Measurements from ENCODE around the gene C16orf95. TPM values are rescaled to one million over a fixed set of nuclear protein-coding genes. Genes with fewer than 3 reads are reported as not detected.
"Not testable (repeated sequence)": the region's sequence is repeated elsewhere in the genome, so short reads cannot be mapped to it uniquely, and the experiment has no call there.

C16orf95 gene, protein sequence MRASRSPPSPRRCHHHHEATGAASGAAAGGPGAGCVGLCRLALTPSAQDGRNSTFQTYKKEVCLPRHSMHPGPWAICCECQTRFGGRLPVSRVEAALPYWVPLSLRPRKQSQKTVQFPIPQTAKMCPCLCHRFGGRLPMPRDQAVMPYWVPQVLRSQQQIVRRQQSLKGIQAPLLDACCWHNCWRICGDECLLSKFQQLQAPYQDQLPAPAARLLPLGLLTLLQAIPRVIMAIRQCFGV
- 1 to 10 TPM; 1.1 to 3.1 TPM for total RNA-seq
- long read RNA-seq, donor 1, partial matches to known transcripts: 0 of 1 reads
- long read RNA-seq, donor 1, other reads (novel, unspliced or antisense): 0 of 1 reads
- long read RNA-seq, donor 2: 0 reads

- DNase-seq (ENCODE audit: low spot score): peak; percentile 98
- intact Hi-C loops (cut with DNase I): loop anchor here in 1 of 2 donors (10.0 kb wide), 1 partner anchor 228 kb away; no protein-coding TSS in a partner anchor
Observed at GRCh38 chr16:87316923-87317749, at the start of gene C16orf95. Gene C16orf95 (minus strand): TSS chr16:87317392. CDS start chr16:87317242, 150 bp downstream.

DNA sequence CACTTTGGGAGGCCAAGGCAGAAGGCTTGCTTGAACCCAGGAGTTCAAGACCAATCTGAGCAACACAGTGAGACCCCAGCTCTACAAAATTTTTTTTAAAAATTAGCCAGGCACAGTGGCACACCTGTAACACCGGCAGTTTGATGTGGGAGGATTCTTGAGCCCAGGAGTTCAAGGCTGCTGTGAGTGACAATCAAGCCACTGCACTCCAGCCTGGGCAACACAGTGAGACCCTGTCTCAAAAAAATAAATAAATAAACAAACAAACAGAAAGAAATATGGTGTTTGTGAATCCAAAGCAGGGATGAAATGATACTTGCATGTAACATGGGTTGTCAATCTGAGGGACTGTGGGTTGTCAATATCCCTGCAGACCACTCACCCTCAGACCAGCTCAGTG lies 49.7 kb upstream of the C16orf95 start:
- intact Hi-C loops (cut with DNase I): no loop called here
- no peak for DNase-seq (ENCODE audit: low spot score)

DNA sequence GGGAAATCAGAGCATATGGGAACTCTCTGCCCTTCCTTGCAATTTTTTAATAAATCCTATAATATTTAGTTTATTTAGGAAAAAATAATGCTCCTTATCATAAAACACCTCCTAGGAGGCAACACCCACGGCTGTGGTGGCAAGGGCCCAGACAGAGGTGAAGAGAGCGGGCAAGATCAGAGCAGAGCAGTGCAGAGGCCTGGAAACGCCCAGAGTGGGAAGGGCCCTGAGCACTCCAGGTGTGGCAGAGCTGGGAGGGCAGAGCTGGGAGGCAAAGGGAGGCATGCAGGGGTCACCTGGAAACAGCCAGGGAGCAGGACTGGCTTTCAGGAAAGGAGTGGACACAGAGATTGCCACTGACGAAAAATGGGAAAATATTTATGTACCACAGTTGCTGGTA lies 49.1 kb upstream of the C16orf95 start:
- intact Hi-C loops (cut with DNase I): no loop called here
- DNase-seq (ENCODE audit: low spot score): no peak

- DNase-seq (ENCODE audit: low spot score): no peak
- intact Hi-C loops (cut with DNase I): no loop called here
Observed at GRCh38 chr16:87365021-87365713, 48.0 kb upstream of the C16orf95 start.

DNA sequence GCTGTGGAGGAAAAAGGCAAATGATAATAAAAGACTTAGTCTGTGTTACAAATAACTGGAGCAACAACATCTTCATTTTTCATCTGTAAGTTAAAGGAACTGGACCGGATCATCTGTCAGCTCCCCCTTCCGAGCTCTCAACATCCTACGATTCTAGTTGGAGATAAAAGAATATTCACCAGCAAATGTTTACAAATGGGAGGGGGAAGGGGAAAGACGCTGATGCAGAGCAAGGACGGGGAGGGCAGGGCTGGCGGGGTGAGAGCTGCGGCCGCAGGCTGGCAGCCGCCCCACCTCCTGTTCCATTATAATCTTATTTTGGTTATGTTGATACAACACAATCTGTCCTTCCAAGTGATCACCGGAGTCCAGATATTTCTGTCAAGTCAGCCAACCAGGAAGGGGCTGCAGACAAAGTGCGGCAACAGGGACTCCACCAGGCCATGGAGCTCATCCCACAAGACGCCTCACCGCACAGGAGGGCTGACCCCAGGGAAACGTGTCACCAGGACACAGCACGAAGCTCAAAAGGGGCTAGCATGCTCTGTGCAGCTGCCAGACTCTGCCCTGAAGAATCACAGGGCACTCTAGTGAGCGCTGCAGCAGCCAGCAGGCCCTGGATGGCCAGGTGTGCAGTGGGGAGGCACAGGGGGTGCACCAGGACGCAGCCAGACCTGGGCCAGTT lies 46.7 kb upstream of the C16orf95 start:
- intact Hi-C loops (cut with DNase I): no loop called here
- no peak for DNase-seq (ENCODE audit: low spot score)

- intact Hi-C loops (cut with DNase I); DNase-seq (ENCODE audit: low spot score): not testable (repeated sequence)
Observed at GRCh38 chr16:87362828-87363559, 45.8 kb upstream of the C16orf95 start.

- DNase-seq (ENCODE audit: low spot score): no peak
- intact Hi-C loops (cut with DNase I): no loop called here
Observed at GRCh38 chr16:87361916-87362619, 44.9 kb upstream of the C16orf95 start.

DNA sequence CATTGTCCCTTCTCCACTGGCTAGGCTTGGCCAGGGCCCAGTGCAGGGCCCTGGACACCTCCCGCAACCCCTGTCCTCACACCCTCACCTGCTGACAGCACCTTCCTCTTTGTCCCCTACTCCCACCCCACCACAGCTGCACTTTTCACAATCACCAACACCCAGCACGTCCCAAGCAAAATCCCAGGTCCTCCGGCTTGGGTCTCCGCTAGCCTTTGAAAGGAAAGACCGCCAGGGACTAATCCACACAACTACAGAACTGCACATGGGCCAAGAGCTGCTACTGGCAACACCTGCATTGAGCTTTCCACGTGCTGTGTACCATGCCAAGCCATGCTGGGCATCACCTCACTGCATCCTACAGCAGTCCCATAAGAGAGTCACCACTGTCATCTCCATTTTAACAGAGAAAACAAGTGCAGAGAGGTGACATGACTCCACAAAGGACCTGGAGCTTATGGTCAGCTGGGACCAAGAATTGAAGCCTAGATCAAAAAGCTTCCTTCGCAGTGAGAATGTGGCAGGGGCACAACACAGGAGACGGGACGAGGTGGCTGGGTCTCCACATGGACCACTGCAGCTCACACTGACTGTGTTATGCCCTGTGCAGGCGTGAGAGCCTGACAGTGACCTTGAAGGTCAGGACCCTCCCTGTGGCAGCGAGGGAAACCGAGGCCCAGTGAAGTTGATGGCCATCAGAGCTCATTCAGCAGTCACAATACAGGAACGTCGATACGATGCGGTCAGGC lies 43.8 kb upstream of the C16orf95 start:
- DNase-seq (ENCODE audit: low spot score): no peak
- intact Hi-C loops (cut with DNase I): no loop called here

- intact Hi-C loops (cut with DNase I): no loop called here
- DNase-seq (ENCODE audit: low spot score): no peak
Observed at GRCh38 chr16:87359121-87359520, 41.9 kb upstream of the C16orf95 start.

DNA sequence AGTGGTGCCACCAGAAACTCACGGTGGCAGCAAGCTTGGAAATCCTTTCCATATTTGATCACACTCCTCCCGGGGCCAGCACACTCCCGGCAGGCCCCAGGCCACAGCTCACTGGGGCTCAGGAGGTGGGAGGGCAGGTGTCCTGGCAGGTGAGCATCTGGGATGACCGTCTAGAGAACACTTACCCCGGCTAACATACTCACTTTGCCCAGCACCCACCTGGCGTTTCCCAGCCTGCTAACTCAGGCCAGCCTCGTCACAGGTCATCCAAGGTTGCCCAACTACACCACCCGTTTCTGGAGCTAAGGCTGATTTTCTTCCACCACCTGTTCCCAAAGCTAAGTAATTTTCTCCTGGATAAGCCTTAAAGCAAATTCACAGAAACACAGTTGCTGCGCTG lies 41.5 kb upstream of the C16orf95 start:
- intact Hi-C loops (cut with DNase I): no loop called here
- DNase-seq (ENCODE audit: low spot score): no peak

DNA sequence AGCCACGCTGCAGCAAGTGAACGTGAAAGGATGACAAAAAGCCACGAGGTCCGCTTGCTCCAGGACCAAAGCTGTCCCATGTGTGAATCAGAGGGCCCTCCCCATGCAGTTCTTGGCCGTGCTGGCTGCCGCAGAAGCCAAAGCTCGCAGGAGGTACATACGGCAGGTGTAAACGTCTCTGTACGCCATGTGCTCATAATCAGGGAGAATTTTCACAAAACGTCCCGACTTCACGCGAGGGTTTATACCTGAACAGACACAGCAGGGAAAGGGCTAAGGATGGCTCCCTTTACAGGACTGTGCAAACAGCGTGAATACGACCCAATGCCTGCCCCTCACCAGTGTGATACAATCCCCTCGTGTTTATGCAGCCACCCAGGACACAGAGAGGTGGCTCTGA lies 41.1 kb upstream of the C16orf95 start:
- intact Hi-C loops (cut with DNase I): no loop called here
- no peak for DNase-seq (ENCODE audit: low spot score)

- intact Hi-C loops (cut with DNase I): no loop called here
- DNase-seq (ENCODE audit: low spot score): no peak
Observed at GRCh38 chr16:87356491-87356853, 39.3 kb upstream of the C16orf95 start.

DNA sequence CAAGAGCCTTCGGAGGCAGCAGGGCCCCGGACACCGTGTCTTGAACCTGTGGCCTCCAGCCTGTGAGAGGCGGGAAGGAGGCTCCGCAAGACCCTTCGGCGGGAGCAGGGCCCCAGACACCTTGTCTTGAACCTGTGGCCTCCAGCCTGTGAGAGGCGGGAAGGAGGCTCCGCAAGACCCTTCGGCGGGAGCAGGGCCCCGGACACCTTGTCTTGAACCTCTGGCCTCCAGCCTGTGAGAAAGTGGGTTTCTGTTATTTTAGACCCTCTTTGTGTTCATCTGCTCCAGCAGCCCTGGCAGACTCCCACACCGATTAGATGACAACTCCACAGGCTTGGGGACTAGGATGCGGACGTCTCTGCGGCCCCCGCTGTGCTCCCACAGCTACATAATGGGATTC lies 36.4 kb upstream of the C16orf95 start:
- DNase-seq (ENCODE audit: low spot score): no peak
- intact Hi-C loops (cut with DNase I): no loop called here

GRCh38 chr16:87352818-87353217 lies 35.6 kb upstream of the C16orf95 start:
- intact Hi-C loops (cut with DNase I): no loop called here
- no peak for DNase-seq (ENCODE audit: low spot score)

DNA sequence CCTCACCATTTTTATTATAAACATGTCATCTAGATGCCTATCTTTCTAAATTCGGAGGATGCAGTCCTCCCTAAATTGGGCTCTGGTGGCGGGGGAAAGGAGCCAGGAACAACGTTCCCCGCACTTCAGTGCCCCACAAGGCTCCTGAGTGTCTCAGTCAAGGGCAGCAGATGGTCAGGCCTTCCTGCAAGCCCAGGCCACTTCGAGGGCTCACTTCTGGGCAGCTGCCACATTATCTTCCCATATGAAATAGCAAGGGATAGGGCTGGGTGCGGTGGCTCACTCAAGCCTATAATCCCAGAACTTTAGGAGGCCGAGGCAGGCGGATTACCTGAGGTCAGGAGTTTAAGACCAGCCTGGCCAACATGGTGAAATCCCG lies 34.1 kb upstream of the C16orf95 start:
- intact Hi-C loops (cut with DNase I): no loop called here
- no peak for DNase-seq (ENCODE audit: low spot score)

DNA sequence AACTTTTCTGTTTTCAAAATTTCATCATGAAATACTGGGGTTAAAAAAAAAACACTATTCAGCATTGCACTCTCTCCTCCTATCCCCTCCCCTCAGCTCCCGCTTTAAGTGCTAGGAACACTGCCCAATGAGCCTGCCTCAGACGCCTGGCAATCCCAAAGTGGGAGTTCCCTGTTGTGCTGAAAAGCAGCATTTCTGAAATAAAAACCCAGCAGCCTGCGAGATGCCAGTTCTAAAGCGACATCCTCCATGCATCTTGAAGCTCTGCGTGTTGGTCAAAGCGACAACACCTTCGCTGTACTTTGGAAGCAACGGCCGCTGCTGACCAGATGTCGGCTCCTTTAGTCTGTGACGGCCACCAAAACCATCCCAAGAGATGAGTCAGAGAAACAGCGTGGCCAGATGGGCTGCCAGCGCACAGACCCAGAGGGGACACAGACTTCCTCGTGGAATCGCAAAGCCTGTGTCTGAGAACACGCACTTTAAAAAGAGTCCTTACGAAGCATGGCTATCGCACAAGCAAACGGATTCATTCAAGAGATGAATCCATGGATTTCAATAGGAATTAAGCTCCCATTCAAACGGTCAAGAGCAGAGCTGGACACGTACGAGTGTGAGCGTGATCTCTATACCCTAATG lies 33.6 kb upstream of the C16orf95 start:
- intact Hi-C loops (cut with DNase I): no loop called here
- DNase-seq (ENCODE audit: low spot score): no peak

- no peak for DNase-seq (ENCODE audit: low spot score)
- intact Hi-C loops (cut with DNase I): no loop called here
Observed at GRCh38 chr16:87350031-87350430, 32.8 kb upstream of the C16orf95 start.

All from posterior vena cava (tissue), 2 donors.